Stomach (tissue), 4 donors: ENCODE data around the gene ERI3.

Experiments
- CTCF ChIP-seq, 7 experiments: fragments of 450-650 bp in 4 of 7; fragments of 200-600 bp in 3 of 7; sonication (generic) in 3 of 7; IDR thresholded peaks; one replicate each; pipeline ENCODE4 v1.5.1; 2016 to 2019; ENCODE audit warnings: antibody characterized with exemption in 7 of 7, control low read depth in 2 of 7, mild to moderate bottlenecking in 1 of 7
- EP300 ChIP-seq: sonication (generic); formaldehyde crosslinking; IDR thresholded peaks from one replicate; pipeline ENCODE4 v1.6.1; 2017; ENCODE audit warnings: antibody characterized with exemption
- POLR2A ChIP-seq, 4 donors: fragments of 450-650 bp; IDR thresholded peaks; one replicate each; pipeline ENCODE4 v1.6.1; 2016; ENCODE audit warnings: antibody characterized with exemption in 4 of 4, control low read depth in 2 of 4, mild to moderate bottlenecking in 1 of 4, moderate library complexity in 1 of 4
- POLR2AphosphoS5 ChIP-seq, 3 donors: sonication (generic); formaldehyde crosslinking; IDR thresholded peaks; one replicate each; pipeline ENCODE4 v1.6.1; 2016; ENCODE audit warnings: antibody characterized with exemption in 3 of 3

DNA sequence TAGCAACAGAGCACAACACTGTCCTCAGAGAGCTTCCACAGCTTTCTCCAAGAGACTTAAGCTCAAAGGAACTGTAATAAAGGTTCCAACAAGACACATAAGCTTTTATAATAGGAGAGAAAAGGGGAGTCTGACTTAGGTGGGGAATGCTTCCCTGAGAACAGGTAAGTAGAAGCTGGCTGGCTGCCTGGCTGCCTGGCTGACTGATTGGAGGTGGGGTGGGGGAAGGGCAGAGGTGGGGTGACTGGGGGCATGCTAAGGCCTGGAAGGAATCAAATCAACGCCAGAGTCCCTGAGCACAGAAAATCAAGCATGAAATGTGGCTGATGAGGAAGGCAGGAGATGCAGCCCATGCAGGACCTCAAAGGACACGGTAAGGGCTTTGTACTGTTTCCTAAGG lies 96.0 kb downstream of the ERI3 start:
- TF ChIP-seq CTCF (IDR thresholded peaks at IDR 0.05) (no peak), POLR2AphosphoS5 (IDR thresholded peaks at IDR 0.05) (no peak), EP300 (no peak), POLR2A (IDR thresholded peaks at IDR 0.05) (no peak)
